Thoracic aorta (tissue), 2 donors: Measurements from ENCODE around the gene ZNF682. TPM values are rescaled to one million over a fixed set of nuclear protein-coding genes. Genes with fewer than 3 reads are reported as not detected.
"Not testable (repeated sequence)": the region's sequence is repeated elsewhere in the genome, so short reads cannot be mapped to it uniquely, and the experiment has no call there.

Experiments
- ATAC-seq: fragments of 150-250 bp; one replicate; pipeline ENCODE4 v1.8.0; 2017; ENCODE audit warnings: low read depth; ENCODE audit not compliant: insufficient number of reproducible peaks, low FRiP score
- DNase-seq: peaks from one replicate; pipeline ENCODE4 v3.0.0-alpha.2; 2020; ENCODE audit warnings: low spot score
- H3K27ac ChIP-seq, 2 donors: fragments of 200-600 bp; sonication (generic); 1 replicate in 1 of 2; 2 replicates in 1 of 2; pipeline ENCODE4 v1.5.1; 2016; ENCODE audit warnings: mild to moderate bottlenecking in 2 of 2, moderate library complexity in 2 of 2
- H3K27me3 ChIP-seq: fragments of 200-600 bp; sonication (generic); replicated peaks from 2 replicates; pipeline ENCODE4 v1.6.0; 2016; ENCODE audit warnings: mild to moderate bottlenecking; ENCODE audit not compliant: insufficient read depth
- H3K36me3 ChIP-seq: fragments of 200-600 bp; sonication (generic); one replicate; pipeline ENCODE4 v1.5.1; 2016
- H3K4me1 ChIP-seq, 2 donors: fragments of 200-600 bp; sonication (generic); 1 replicate in 1 of 2; 2 replicates in 1 of 2; pipeline versions ENCODE4 v1.5.1 to v1.6.0; 2016; ENCODE audit warnings: low read depth in 2 of 2, mild to moderate bottlenecking in 1 of 2; ENCODE audit not compliant: control insufficient read depth in 1 of 2
- H3K4me3 ChIP-seq: fragments of 200-600 bp; sonication (generic); 2 replicates; pipeline ENCODE4 v1.5.1; 2016; ENCODE audit warnings: mild to moderate bottlenecking
- H3K9me3 ChIP-seq: fragments of 200-600 bp; sonication (generic); 2 replicates; pipeline ENCODE4 v1.5.1; 2016
- CTCF ChIP-seq: fragments of 200-600 bp; sonication (generic); IDR thresholded peaks from one replicate; pipeline ENCODE4 v1.5.1; 2019; ENCODE audit warnings: antibody characterized with exemption
- total RNA-seq, 2 donors: library from RNA; depleted of rRNA; stranded (reverse); fragments of >200 nt; gene quantifications; one replicate each; pipeline versions ENCODE4 v1.1.0 to v1.2.3, GENCODE V29; 2016

The ZNF682 gene
- total RNA-seq, 2 donors from 2014 or later: 0.54 to 2.3 TPM

- Histone ChIP-seq H3K4me3 (no peak overlapping the region), H3K27me3 (no peaks in the 10 kb centered on the region), H3K27ac (no peak overlapping the region), H3K9me3 (no peaks in the 10 kb centered on the region), H3K36me3 (no peaks in the 10 kb centered on the region), H3K4me1 (no peaks in the 10 kb centered on the region)
- ATAC-seq (no peak), DNase-seq (no peak)
- TF ChIP-seq CTCF: no peak
These were observed 21.0 kb upstream of the ZNF682 start for GRCh38 chr19:20060282-20060681.

GRCh38 chr19:20058738-20059137 is 19.4 kb upstream of the ZNF682 start:
- H3K36me3 ChIP-seq, ATAC-seq, H3K4me1 ChIP-seq, H3K27ac ChIP-seq, H3K27me3 ChIP-seq, DNase-seq, H3K9me3 ChIP-seq, H3K4me3 ChIP-seq: not testable (repeated sequence)

DNA sequence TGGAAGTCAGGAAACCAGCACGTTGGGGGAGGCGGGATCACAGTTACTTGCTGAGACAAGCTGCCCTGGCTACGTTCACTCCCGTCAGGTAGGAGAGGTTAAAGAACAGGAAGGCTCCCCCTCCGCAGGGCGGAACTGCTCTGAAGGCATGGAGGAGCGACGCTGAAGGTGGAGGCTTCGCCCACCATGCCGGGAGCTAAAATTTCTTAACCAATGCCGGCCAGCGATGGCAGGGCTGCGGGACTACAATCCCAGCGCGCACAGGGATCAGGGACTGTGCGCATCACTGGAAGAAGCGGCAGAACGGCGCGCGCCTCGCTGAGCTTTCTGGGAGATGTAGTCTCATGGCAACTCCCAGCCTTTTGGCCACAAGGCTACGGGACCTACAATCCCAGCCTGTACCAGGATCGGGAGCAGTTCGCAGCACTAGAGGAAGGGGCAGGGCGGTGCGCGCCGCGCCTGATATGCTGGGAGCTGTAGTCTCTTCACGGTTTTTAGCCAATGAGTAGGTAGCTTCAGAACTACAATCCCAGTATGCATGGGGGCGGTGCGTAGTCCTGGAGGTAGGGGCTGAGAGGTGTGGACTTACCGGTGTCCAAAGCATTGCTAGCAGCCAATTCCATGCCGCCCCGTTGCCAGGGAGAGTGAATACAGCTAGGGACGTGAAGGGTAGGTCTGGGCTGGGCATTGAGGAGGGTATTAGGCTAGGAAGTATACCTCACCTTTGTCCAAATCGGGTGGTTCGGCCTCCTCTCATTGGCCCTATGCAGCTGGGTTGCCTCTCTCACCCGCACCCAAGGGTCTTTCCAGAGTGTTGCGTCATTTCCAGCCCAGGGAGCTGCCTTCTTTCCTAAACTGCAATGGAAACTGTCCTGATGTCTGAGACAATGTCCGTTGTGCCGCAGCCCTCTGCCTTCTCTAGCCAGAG is 12.8 kb upstream of the ZNF682 start:
- H3K4me3 ChIP-seq: peak overlapping the region; percentile 86
- peaks cover 3 to 11% of the 10 kb centered on the region in 2 donors for H3K4me1 ChIP-seq
- no peaks in the 10 kb centered on the region for H3K36me3 ChIP-seq
- peak overlapping the region; percentile 64 to 67 for H3K27ac ChIP-seq
- H3K9me3 ChIP-seq: no peaks in the 10 kb centered on the region
- TF ChIP-seq CTCF: no peak
- DNase-seq (peak; percentile 89), ATAC-seq (peak; percentile 88)
- no peaks in the 10 kb centered on the region for H3K27me3 ChIP-seq

DNA sequence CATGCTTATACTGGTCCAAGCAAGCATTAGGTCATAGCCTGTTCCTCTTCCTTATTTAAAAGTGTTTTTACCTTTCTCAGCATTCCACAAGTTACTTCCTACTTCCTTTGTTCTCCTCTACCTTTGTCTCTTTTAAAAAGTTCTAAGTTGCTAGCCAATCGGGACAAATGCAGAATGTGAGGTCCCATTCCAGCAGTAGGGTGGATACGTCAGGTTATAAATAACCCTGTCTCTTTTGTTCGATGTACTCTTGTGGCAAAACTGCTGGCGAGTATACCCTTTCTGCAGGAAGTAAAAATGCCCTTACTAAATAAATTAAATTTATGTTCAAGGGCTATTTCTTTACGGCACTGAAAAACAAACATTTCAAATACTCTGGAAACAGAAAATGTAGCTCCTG is 6.4 kb upstream of the ZNF682 start:
- H3K4me1 ChIP-seq, H3K27ac ChIP-seq, H3K27me3 ChIP-seq, H3K9me3 ChIP-seq, ATAC-seq, DNase-seq, H3K36me3 ChIP-seq, H3K4me3 ChIP-seq: not testable (repeated sequence)

- DNase-seq (no peak), ATAC-seq (no peak)
- Histone ChIP-seq H3K27me3 (no peaks in the 10 kb centered on the region), H3K4me3 (no peak overlapping the region), H3K36me3 (no peaks in the 10 kb centered on the region), H3K27ac (no peak overlapping the region), H3K4me1 (no peaks in the 10 kb centered on the region), H3K9me3 (no peaks in the 10 kb centered on the region)
- TF ChIP-seq CTCF: no peak
These were observed 5.4 kb upstream of the ZNF682 start for GRCh38 chr19:20044663-20045062.

GRCh38 chr19:20038358-20039202 is 725 bp downstream of the ZNF682 start:
- peaks cover 6% of the 10 kb centered on the region in 2 donors for H3K4me1 ChIP-seq
- ATAC-seq: no peak
- H3K36me3 ChIP-seq: peaks cover 2% of the 10 kb centered on the region
- DNase-seq: no peak
- no peaks in the 10 kb centered on the region for H3K27me3 ChIP-seq
- H3K4me3 ChIP-seq: peak overlapping the region; percentile 98
- no peak for TF ChIP-seq CTCF
- H3K9me3 ChIP-seq: no peaks in the 10 kb centered on the region
- peak overlapping the region; percentile 52 to 61 for H3K27ac ChIP-seq
